Activated CD4-positive, alpha-beta T cell treated with anti-CD3 and anti-CD28 coated beads, Interleukin-10, Interleukin-2, amounts not matched to agents 100 ng/mL and 50 ng/mL, durations not matched to agents 16 hours and 8 hours (primary cell): Measurements from ENCODE around the gene PKP4.

Experiments
- DNase-seq: peaks from one replicate; pipeline ENCODE4 v3.0.0-alpha.2; 2020

The PKP4 gene

GRCh38 chr2:158602027-158602426 lies 145.3 kb downstream of the PKP4 start:
- DNase-seq, result no peak

- no peak for DNase-seq
Measured at GRCh38 chr2:158603205-158603604, 146.5 kb downstream of the PKP4 start.

- no peak for DNase-seq
Measured at GRCh38 chr2:158603986-158604385, 147.2 kb downstream of the PKP4 start.

- DNase-seq, result no peak
Measured at GRCh38 chr2:158610059-158610458, 153.3 kb downstream of the PKP4 start.

GRCh38 chr2:158616480-158617000 lies 159.8 kb downstream of the PKP4 start:
- no peak for DNase-seq

GRCh38 chr2:158618891-158619490 lies 162.2 kb downstream of the PKP4 start:
- DNase-seq, result no peak

- DNase-seq, result peak; percentile 17
Measured at GRCh38 chr2:158619496-158619895, 162.7 kb downstream of the PKP4 start.

- no peak for DNase-seq
Measured at GRCh38 chr2:158620656-158621055, 163.9 kb downstream of the PKP4 start.

GRCh38 chr2:158624071-158624667 lies 167.4 kb downstream of the PKP4 start:
- DNase-seq, result no peak

GRCh38 chr2:158624961-158625360 lies 168.2 kb downstream of the PKP4 start:
- DNase-seq, result no peak

- no peak for DNase-seq
Measured at GRCh38 chr2:158629116-158629515, 172.4 kb downstream of the PKP4 start.

GRCh38 chr2:158633261-158633660 lies 176.5 kb downstream of the PKP4 start:
- DNase-seq, result no peak

- no peak for DNase-seq
Measured at GRCh38 chr2:158634627-158635026, 177.9 kb downstream of the PKP4 start.

GRCh38 chr2:158635961-158636601 lies 179.3 kb downstream of the PKP4 start:
- DNase-seq, result no peak

GRCh38 chr2:158637357-158637756 lies 180.6 kb downstream of the PKP4 start:
- no peak for DNase-seq

GRCh38 chr2:158644139-158644538 lies 187.4 kb downstream of the PKP4 start:
- DNase-seq, result no peak

- no peak for DNase-seq
Measured at GRCh38 chr2:158645299-158645698, 188.5 kb downstream of the PKP4 start.

- no peak for DNase-seq
Measured at GRCh38 chr2:158647436-158648231, 190.9 kb downstream of the PKP4 start.

- DNase-seq, result no peak
Measured at GRCh38 chr2:158649846-158650245, 193.1 kb downstream of the PKP4 start.

- no peak for DNase-seq
Measured at GRCh38 chr2:158650646-158651357, 194.1 kb downstream of the PKP4 start.

GRCh38 chr2:158651358-158652057 lies 194.8 kb downstream of the PKP4 start:
- DNase-seq, result no peak

- DNase-seq, result no peak
Measured at GRCh38 chr2:158655628-158656027, 198.9 kb downstream of the PKP4 start.
